Kidney tubule cell (primary cell): ENCODE measurements around the gene SLX4.

Source experiments
- DNase-seq: peaks from one replicate; pipeline ENCODE4 v3.0.0-alpha.2; 2018; ENCODE audit warnings: low spot score

SLX4 gene

GRCh38 chr16:3601614-3602319 is 9.6 kb downstream of the SLX4 start:
- DNase-seq = no peak

- no peak for DNase-seq
These were observed 11.5 kb downstream of the SLX4 start for GRCh38 chr16:3599922-3600321.

- no peak for DNase-seq
These were observed 12.3 kb downstream of the SLX4 start for GRCh38 chr16:3599121-3599520.

GRCh38 chr16:3598236-3598635 is 13.2 kb downstream of the SLX4 start:
- DNase-seq = no peak

- no peak for DNase-seq
These were observed 13.7 kb downstream of the SLX4 start for GRCh38 chr16:3597676-3598075.

- no peak for DNase-seq
These were observed 14.2 kb downstream of the SLX4 start for GRCh38 chr16:3597226-3597625.

- DNase-seq = no peak
These were observed 15.1 kb downstream of the SLX4 start for GRCh38 chr16:3596101-3596861.

- no peak for DNase-seq
These were observed 15.8 kb downstream of the SLX4 start for GRCh38 chr16:3595521-3596021.

- no peak for DNase-seq
These were observed 16.3 kb downstream of the SLX4 start for GRCh38 chr16:3595110-3595486.

GRCh38 chr16:3594316-3595109 is 16.9 kb downstream of the SLX4 start:
- no peak for DNase-seq

GRCh38 chr16:3592559-3592958 is 18.8 kb downstream of the SLX4 start:
- no peak for DNase-seq

- DNase-seq = no peak
These were observed 19.4 kb downstream of the SLX4 start for GRCh38 chr16:3591991-3592390.

GRCh38 chr16:3591436-3591803 is 20.0 kb downstream of the SLX4 start:
- DNase-seq = no peak

GRCh38 chr16:3590736-3591435 is 20.5 kb downstream of the SLX4 start:
- no peak for DNase-seq

- no peak for DNase-seq
These were observed 21.3 kb downstream of the SLX4 start for GRCh38 chr16:3589991-3590701.

GRCh38 chr16:3589441-3589921 is 21.9 kb downstream of the SLX4 start:
- DNase-seq = no peak

- DNase-seq = no peak
These were observed 22.4 kb downstream of the SLX4 start for GRCh38 chr16:3589001-3589400.

- no peak for DNase-seq
These were observed 23.8 kb downstream of the SLX4 start for GRCh38 chr16:3587547-3588110.

- no peak for DNase-seq
These were observed 27.0 kb downstream of the SLX4 start for GRCh38 chr16:3584412-3584811.

- DNase-seq = no peak
These were observed 27.9 kb downstream of the SLX4 start for GRCh38 chr16:3583303-3584038.
